CD4-positive, alpha-beta T cell treated with Interleukin-4 for 4 hours (primary cell): ENCODE measurements around the gene CELA3B.
"Not testable (repeated sequence)": the region's sequence is repeated elsewhere in the genome, so short reads cannot be mapped to it uniquely, and the experiment has no call there.

Experiments
- DNase-seq: peaks from one replicate; pipeline ENCODE4 v3.0.0-alpha.2; 2020

CELA3B gene

GRCh38 chr1:22014575-22015206, 37.9 kb downstream of the CELA3B start:
- DNase-seq: not testable (repeated sequence)

- DNase-seq: peak; percentile 75
These were observed 42.0 kb downstream of the CELA3B start for GRCh38 chr1:22018583-22019559.

- no peak for DNase-seq
These were observed 44.2 kb downstream of the CELA3B start for GRCh38 chr1:22021061-22021460.

GRCh38 chr1:22024485-22025367, 47.9 kb downstream of the CELA3B start:
- peak; percentile 89 for DNase-seq

GRCh38 chr1:22025368-22026155, 48.7 kb downstream of the CELA3B start:
- peak; percentile 93 for DNase-seq

- peak; percentile 21 for DNase-seq
These were observed 50.1 kb downstream of the CELA3B start for GRCh38 chr1:22026924-22027289.

- no peak for DNase-seq
These were observed 53.2 kb downstream of the CELA3B start for GRCh38 chr1:22030057-22030456.

- no peak for DNase-seq
These were observed 53.7 kb downstream of the CELA3B start for GRCh38 chr1:22030473-22030872.

GRCh38 chr1:22031214-22031962, 54.6 kb downstream of the CELA3B start:
- peak; percentile 70 for DNase-seq

- DNase-seq: not testable (repeated sequence)
These were observed 58.0 kb downstream of the CELA3B start for GRCh38 chr1:22034834-22035233.

GRCh38 chr1:22037520-22037919, 60.7 kb downstream of the CELA3B start:
- no peak for DNase-seq

- DNase-seq: no peak
These were observed 61.2 kb downstream of the CELA3B start for GRCh38 chr1:22038036-22038435.
